ENCODE data around the gene APOL1.

APOL1 gene

DNA sequence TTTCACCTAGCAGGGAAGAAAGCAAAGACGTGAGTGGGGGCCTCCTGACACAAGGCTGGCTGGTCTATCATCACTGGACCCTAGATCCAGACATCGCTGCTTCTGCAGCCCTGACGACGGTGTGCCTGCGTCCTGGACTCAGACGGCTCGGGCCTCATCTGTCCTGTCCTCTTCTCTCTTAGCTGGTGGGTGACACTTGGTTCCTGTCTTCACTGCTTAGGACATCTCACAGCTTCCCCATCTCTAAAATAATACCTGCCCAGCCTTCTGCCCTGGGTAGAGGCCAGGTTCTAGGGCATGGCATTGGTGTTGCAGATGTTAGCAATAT lies 41.3 kb downstream of the APOL1 start:
- no peak for ATAC-seq
- TF ChIP-seq ZNF565 (CRISPR knock-in tag; conservative IDR thresholded peaks at IDR 0.05; ENCODE audit: low read depth) (no peak), OSR1 (CRISPR knock-in tag; IDR thresholded peaks at IDR 0.05) (no peak), TCF4 (CRISPR knock-in tag; IDR thresholded peaks at IDR 0.05; ENCODE audit: borderline replicate concordance) (no peak), ZFP30 (CRISPR knock-in tag; IDR thresholded peaks at IDR 0.05) (no peak), ZNF8 (CRISPR knock-in tag; IDR thresholded peaks at IDR 0.05) (no peak), ZNF70 (CRISPR knock-in tag; IDR thresholded peaks at IDR 0.05) (no peak), ARNTL (CRISPR knock-in tag; IDR thresholded peaks at IDR 0.05; ENCODE audit: borderline replicate concordance, low read depth) (no peak), ZFP3 (CRISPR knock-in tag; IDR thresholded peaks at IDR 0.05) (no peak), ESRRG (CRISPR knock-in tag; IDR thresholded peaks at IDR 0.05) (no peak), ZC3H10 (CRISPR knock-in tag; IDR thresholded peaks at IDR 0.05) (no peak), ISL1 (CRISPR knock-in tag; IDR thresholded peaks at IDR 0.05) (no peak), BACH2 (CRISPR knock-in tag; IDR thresholded peaks at IDR 0.05; ENCODE audit: borderline replicate concordance) (no peak), RARB (CRISPR knock-in tag; IDR thresholded peaks at IDR 0.05) (no peak), GLIS3 (CRISPR knock-in tag; IDR thresholded peaks at IDR 0.05) (no peak), PPARA (CRISPR knock-in tag; IDR thresholded peaks at IDR 0.05; ENCODE audit: borderline replicate concordance) (no peak)
- TF ChIP-seq, protein P1, sequence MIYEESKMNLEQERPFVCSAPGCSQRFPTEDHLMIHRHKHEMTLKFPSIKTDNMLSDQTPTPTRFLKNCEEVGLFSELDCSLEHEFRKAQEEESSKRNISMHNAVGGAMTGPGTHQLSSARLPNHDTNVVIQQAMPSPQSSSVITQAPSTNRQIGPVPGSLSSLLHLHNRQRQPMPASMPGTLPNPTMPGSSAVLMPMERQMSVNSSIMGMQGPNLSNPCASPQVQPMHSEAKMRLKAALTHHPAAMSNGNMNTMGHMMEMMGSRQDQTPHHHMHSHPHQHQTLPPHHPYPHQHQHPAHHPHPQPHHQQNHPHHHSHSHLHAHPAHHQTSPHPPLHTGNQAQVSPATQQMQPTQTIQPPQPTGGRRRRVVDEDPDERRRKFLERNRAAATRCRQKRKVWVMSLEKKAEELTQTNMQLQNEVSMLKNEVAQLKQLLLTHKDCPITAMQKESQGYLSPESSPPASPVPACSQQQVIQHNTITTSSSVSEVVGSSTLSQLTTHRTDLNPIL (CRISPR knock-in tag; IDR thresholded peaks at IDR 0.05; ENCODE audit: low read depth) = no peak
- TF ChIP-seq, protein P2, sequence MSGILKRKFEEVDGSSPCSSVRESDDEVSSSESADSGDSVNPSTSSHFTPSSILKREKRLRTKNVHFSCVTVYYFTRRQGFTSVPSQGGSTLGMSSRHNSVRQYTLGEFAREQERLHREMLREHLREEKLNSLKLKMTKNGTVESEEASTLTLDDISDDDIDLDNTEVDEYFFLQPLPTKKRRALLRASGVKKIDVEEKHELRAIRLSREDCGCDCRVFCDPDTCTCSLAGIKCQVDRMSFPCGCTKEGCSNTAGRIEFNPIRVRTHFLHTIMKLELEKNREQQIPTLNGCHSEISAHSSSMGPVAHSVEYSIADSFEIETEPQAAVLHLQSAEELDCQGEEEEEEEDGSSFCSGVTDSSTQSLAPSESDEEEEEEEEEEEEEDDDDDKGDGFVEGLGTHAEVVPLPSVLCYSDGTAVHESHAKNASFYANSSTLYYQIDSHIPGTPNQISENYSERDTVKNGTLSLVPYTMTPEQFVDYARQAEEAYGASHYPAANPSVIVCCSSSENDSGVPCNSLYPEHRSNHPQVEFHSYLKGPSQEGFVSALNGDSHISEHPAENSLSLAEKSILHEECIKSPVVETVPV (CRISPR knock-in tag; IDR thresholded peaks at IDR 0.05) = no peak
- TF ChIP-seq, protein P3, sequence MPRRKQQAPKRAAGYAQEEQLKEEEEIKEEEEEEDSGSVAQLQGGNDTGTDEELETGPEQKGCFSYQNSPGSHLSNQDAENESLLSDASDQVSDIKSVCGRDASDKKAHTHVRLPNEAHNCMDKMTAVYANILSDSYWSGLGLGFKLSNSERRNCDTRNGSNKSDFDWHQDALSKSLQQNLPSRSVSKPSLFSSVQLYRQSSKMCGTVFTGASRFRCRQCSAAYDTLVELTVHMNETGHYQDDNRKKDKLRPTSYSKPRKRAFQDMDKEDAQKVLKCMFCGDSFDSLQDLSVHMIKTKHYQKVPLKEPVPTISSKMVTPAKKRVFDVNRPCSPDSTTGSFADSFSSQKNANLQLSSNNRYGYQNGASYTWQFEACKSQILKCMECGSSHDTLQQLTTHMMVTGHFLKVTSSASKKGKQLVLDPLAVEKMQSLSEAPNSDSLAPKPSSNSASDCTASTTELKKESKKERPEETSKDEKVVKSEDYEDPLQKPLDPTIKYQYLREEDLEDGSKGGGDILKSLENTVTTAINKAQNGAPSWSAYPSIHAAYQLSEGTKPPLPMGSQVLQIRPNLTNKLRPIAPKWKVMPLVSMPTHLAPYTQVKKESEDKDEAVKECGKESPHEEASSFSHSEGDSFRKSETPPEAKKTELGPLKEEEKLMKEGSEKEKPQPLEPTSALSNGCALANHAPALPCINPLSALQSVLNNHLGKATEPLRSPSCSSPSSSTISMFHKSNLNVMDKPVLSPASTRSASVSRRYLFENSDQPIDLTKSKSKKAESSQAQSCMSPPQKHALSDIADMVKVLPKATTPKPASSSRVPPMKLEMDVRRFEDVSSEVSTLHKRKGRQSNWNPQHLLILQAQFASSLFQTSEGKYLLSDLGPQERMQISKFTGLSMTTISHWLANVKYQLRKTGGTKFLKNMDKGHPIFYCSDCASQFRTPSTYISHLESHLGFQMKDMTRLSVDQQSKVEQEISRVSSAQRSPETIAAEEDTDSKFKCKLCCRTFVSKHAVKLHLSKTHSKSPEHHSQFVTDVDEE (CRISPR knock-in tag; IDR thresholded peaks at IDR 0.05) = no peak
- TF ChIP-seq, protein P4, sequence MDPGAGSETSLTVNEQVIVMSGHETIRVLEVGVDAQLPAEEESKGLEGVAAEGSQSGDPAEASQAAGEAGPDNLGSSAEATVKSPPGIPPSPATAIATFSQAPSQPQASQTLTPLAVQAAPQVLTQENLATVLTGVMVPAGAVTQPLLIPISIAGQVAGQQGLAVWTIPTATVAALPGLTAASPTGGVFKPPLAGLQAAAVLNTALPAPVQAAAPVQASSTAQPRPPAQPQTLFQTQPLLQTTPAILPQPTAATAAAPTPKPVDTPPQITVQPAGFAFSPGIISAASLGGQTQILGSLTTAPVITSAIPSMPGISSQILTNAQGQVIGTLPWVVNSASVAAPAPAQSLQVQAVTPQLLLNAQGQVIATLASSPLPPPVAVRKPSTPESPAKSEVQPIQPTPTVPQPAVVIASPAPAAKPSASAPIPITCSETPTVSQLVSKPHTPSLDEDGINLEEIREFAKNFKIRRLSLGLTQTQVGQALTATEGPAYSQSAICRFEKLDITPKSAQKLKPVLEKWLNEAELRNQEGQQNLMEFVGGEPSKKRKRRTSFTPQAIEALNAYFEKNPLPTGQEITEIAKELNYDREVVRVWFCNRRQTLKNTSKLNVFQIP (CRISPR knock-in tag; IDR thresholded peaks at IDR 0.05; ENCODE audit: borderline replicate concordance, low read depth) = no peak
- TF ChIP-seq, protein P5, sequence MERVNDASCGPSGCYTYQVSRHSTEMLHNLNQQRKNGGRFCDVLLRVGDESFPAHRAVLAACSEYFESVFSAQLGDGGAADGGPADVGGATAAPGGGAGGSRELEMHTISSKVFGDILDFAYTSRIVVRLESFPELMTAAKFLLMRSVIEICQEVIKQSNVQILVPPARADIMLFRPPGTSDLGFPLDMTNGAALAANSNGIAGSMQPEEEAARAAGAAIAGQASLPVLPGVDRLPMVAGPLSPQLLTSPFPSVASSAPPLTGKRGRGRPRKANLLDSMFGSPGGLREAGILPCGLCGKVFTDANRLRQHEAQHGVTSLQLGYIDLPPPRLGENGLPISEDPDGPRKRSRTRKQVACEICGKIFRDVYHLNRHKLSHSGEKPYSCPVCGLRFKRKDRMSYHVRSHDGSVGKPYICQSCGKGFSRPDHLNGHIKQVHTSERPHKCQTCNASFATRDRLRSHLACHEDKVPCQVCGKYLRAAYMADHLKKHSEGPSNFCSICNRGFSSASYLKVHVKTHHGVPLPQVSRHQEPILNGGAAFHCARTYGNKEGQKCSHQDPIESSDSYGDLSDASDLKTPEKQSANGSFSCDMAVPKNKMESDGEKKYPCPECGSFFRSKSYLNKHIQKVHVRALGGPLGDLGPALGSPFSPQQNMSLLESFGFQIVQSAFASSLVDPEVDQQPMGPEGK (CRISPR knock-in tag; IDR thresholded peaks at IDR 0.05; ENCODE audit: borderline replicate concordance) = no peak

DNA sequence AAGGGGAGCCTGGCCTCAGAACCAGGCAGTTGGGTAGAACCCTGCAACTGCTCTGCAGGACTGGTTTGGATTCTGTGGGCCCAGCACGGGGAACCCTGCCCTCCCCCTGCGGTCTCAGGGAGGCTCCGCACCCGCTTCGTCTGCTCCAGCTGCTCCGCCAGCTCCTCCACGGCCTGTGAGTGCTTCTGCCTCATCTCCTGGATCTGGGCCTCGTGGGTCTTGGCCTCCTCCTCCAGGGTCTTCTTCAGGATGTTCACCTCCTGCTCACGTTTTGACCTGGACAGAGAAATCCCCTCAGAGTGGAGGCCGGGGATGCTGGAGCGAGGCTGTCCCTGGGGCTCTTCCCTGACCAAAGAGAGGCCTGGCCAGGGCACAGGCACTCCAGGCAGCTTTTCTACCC lies 41.9 kb downstream of the APOL1 start:
- no peak for ATAC-seq
- TF ChIP-seq, protein P5 (CRISPR knock-in tag; IDR thresholded peaks at IDR 0.05; ENCODE audit: borderline replicate concordance) = no peak
- TF ChIP-seq, protein P2 (CRISPR knock-in tag; IDR thresholded peaks at IDR 0.05) = no peak
- TF ChIP-seq ARNTL (CRISPR knock-in tag; IDR thresholded peaks at IDR 0.05; ENCODE audit: borderline replicate concordance, low read depth) (no peak), ZFP3 (CRISPR knock-in tag; IDR thresholded peaks at IDR 0.05) (no peak), TOX (CRISPR knock-in tag; IDR thresholded peaks at IDR 0.05; ENCODE audit: borderline replicate concordance) (no peak), TCF4 (CRISPR knock-in tag; IDR thresholded peaks at IDR 0.05; ENCODE audit: borderline replicate concordance) (no peak), ESRRG (CRISPR knock-in tag; IDR thresholded peaks at IDR 0.05) (no peak), BACH2 (CRISPR knock-in tag; IDR thresholded peaks at IDR 0.05; ENCODE audit: borderline replicate concordance) (no peak), OSR1 (CRISPR knock-in tag; IDR thresholded peaks at IDR 0.05) (no peak), ZNF8 (CRISPR knock-in tag; IDR thresholded peaks at IDR 0.05) (no peak), SNAI2 (CRISPR knock-in tag; IDR thresholded peaks at IDR 0.05) (no peak), ZFP30 (CRISPR knock-in tag; IDR thresholded peaks at IDR 0.05) (no peak), GLIS3 (CRISPR knock-in tag; IDR thresholded peaks at IDR 0.05) (no peak)
- TF ChIP-seq, protein P1 (CRISPR knock-in tag; IDR thresholded peaks at IDR 0.05; ENCODE audit: low read depth) = no peak

Measured in SK-N-SH treated with all-trans-retinoic acid at 6 μM for 48 hours (cell line).